Keratinocyte (primary cell): ENCODE results near the gene BOK. TPM values are rescaled to one million over a fixed set of nuclear protein-coding genes. Genes with fewer than 3 reads are reported as not detected.

Experiments used
- DNase-seq: peaks from one replicate; pipeline ENCODE4 v3.0.0-alpha.2; 2011; ENCODE audit warnings: low read depth, missing footprints, low spot score
- FAIRE-seq: peaks from 2 replicates; lab custom pipeline; 2011; peaks lifted over from hg19 to GRCh38; lab: Jason Lieb, UNC
- H2AFZ ChIP-seq: 2 replicates; pipeline ENCODE4 v1.6.0; 2012; ENCODE audit warnings: low read length, control low read depth, inconsistent platforms; ENCODE audit not compliant: control insufficient read depth
- H3K27ac ChIP-seq: 2 replicates; pipeline ENCODE4 v1.5.1; 2011; ENCODE audit warnings: low read length; ENCODE audit not compliant: control insufficient read depth, insufficient read depth
- H3K27me3 ChIP-seq: 3 replicates; pipeline ENCODE4 v1.6.0; 2011; ENCODE audit warnings: low read length; ENCODE audit not compliant: control insufficient read depth, insufficient read depth; ENCODE audit errors: extremely low read depth
- H3K36me3 ChIP-seq, 2 experiments: 2 replicates in 1 of 2; 3 replicates in 1 of 2; pipeline ENCODE4 v1.5.1; 2011; ENCODE audit warnings: low read length in 2 of 2, mild to moderate bottlenecking in 1 of 2; ENCODE audit not compliant: control insufficient read depth in 2 of 2, insufficient read depth in 2 of 2; ENCODE audit errors: extremely low read depth in 1 of 2
- H3K4me1 ChIP-seq: 3 replicates; pipeline ENCODE4 v1.5.1; 2011; ENCODE audit warnings: low read length; ENCODE audit not compliant: control insufficient read depth, insufficient read depth; ENCODE audit errors: extremely low read depth
- H3K4me2 ChIP-seq: 3 replicates; pipeline ENCODE4 v1.6.0; 2011; ENCODE audit warnings: low read depth, low read length; ENCODE audit not compliant: control insufficient read depth, insufficient read depth; ENCODE audit errors: extremely low read depth
- H3K4me3 ChIP-seq, 3 experiments: fragments of 200-600 bp in 1 of 3; sonication (generic) in 1 of 3; 2 replicates in 2 of 3; 3 replicates in 1 of 3; pipeline ENCODE4 v1.5.1; 2011 to 2016; ENCODE audit warnings: low read length in 3 of 3, mild to moderate bottlenecking in 3 of 3, control low read depth in 2 of 3, inconsistent platforms in 1 of 3, low read depth in 1 of 3, mixed read lengths in 1 of 3, mixed run types in 1 of 3, moderate library complexity in 1 of 3; ENCODE audit not compliant: control insufficient read depth in 2 of 3, insufficient read depth in 2 of 3; ENCODE audit errors: extremely low read depth in 1 of 3
- H3K79me2 ChIP-seq: 2 replicates; pipeline ENCODE4 v1.6.0; 2012; ENCODE audit warnings: low read length; ENCODE audit not compliant: control insufficient read depth, insufficient read depth
- H3K9ac ChIP-seq: 3 replicates; pipeline ENCODE4 v1.6.0; 2011; ENCODE audit warnings: low read length; ENCODE audit not compliant: control insufficient read depth, insufficient read depth; ENCODE audit errors: extremely low read depth
- H3K9me1 ChIP-seq: 3 replicates; pipeline ENCODE4 v1.6.0; 2011; ENCODE audit warnings: low read length; ENCODE audit not compliant: control insufficient read depth, insufficient read depth; ENCODE audit errors: extremely low read depth
- H3K9me3 ChIP-seq: 2 replicates; pipeline ENCODE4 v1.5.1; 2012; ENCODE audit warnings: low read depth, low read length; ENCODE audit not compliant: control insufficient read depth
- H4K20me1 ChIP-seq: 3 replicates; pipeline ENCODE4 v1.6.0; 2011; ENCODE audit warnings: low read length; ENCODE audit not compliant: control insufficient read depth, insufficient read depth; ENCODE audit errors: extremely low read depth
- CTCF ChIP-seq, 3 experiments: IDR thresholded peaks in 1 of 3; conservative IDR thresholded peaks in 1 of 3; optimal IDR thresholded peaks in 1 of 3; 2 replicates in 2 of 3; 3 replicates in 1 of 3; pipeline versions ENCODE3 to v1.5.1; 2011; ENCODE audit warnings: low read length in 3 of 3, mild to moderate bottlenecking in 3 of 3, moderate library complexity in 2 of 3, control low read depth in 1 of 3, inconsistent platforms in 1 of 3; ENCODE audit not compliant: insufficient read depth in 2 of 3; ENCODE audit errors: extremely low read depth in 1 of 3
- EZH2 ChIP-seq: IDR thresholded peaks from one replicate; pipeline ENCODE4 v1.6.1; 2012; ENCODE audit warnings: inconsistent platforms, mild to moderate bottlenecking, low read length, moderate library complexity
- dilution Hi-C: fragments of 300-500 bp; cut with MboI; formaldehyde crosslinking; loops from one replicate; pipeline ENCODE4 v1.7.0; 2020; ENCODE audit warnings: low sequenced_read_pairs; ENCODE audit not compliant: extremely low pct_ligation_motif_present
- polyA plus RNA-seq, 5 experiments: library from polyadenylated mRNA; depleted of rRNA in 3 of 5; stranded (reverse) in 3 of 5; stranded (forward) in 1 of 5; unstranded in 1 of 5; fragments of >200 nt; gene quantifications; 1 replicate in 1 of 5; 2 replicates in 3 of 5; 3 replicates in 1 of 5; pipeline versions ENCODE4 v1.2.1 to v1.2.3, GENCODE V29; 2011 to 2012; ENCODE audit warnings: missing spikeins in 2 of 5, low read depth in 1 of 5, low replicate concordance in 1 of 5

Gene BOK
- polyA plus RNA-seq, 1 donor (not counting 4 experiments of a cell fraction or from before 2014, with no cell fraction given), result 15.4 TPM

DNA sequence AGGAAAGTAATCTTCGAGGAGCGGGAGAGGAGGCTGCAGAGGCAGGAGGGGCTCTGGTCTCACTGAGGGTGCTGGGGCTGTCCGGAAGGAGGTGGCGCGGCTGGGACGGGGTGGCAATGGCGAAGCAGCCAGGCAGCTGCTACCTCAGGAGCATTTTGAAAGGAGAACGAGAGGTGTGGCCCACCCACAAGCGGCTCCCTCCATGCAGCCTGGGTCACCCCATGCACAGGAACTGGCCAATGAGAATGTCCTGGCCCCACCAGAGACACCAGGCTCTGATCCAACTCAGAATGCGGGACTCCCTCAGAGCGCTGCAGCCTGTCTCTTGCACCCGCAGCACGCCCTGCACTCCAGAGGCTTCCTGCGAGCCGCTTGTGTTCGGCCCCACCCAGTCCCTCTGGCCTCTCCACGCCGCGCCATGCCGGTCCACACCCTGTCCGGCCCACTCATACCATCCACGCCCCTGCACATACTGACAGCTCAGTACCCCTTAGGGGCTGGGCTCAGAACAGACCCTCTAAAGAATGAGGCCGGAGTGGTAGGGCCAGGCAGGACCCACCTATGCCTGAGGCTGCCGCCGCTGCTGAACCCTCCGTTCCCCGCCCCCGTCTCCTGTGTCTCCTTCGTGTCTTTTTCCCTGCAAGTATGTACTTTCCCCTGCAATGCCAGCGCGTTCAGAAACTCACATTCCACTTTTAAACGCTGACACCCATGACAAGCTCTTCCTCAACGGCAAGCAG is 6.4 kb upstream of the BOK start:
- H4K20me1 ChIP-seq, result no peaks in the 10 kb centered on the region
- DNase-seq (no peak), FAIRE-seq (peak; percentile 55)
- H3K4me2 ChIP-seq, result peak overlapping the region; percentile 71
- no peaks in the 10 kb centered on the region for H3K9me1 ChIP-seq
- peak overlapping the region; percentile 33 for H3K9ac ChIP-seq
- peak overlapping the region; percentile 1 to 38 (median 7) for H3K4me3 ChIP-seq
- H3K9me3 ChIP-seq, result no peaks in the 10 kb centered on the region
- H3K4me1 ChIP-seq, result peaks cover 40% of the 10 kb centered on the region
- TF ChIP-seq EZH2 (no peak), CTCF (optimal IDR thresholded peaks at IDR 0.05 in 1 of 3, IDR thresholded peaks at IDR 0.05 in 1 of 3, conservative IDR thresholded peaks at IDR 0.05 in 1 of 3; ENCODE audit: extremely low read depth in 1 of 3, insufficient read depth in 2 of 3, low read length in 3 of 3) (no peak)
- no peaks in the 10 kb centered on the region for H3K79me2 ChIP-seq
- no peaks in the 10 kb centered on the region for H3K36me3 ChIP-seq
- H3K27me3 ChIP-seq, result no peaks in the 10 kb centered on the region
- H2AFZ ChIP-seq, result peak overlapping the region; percentile 80
- no peak overlapping the region for H3K27ac ChIP-seq
- dilution Hi-C loops, result no loop called here

GRCh38 chr2:241553512-241553830 is 5.1 kb upstream of the BOK start:
- no peaks in the 10 kb centered on the region for H3K79me2 ChIP-seq
- H4K20me1 ChIP-seq, result no peaks in the 10 kb centered on the region
- no peak overlapping the region for H2AFZ ChIP-seq
- H3K27ac ChIP-seq, result no peak overlapping the region
- no peak overlapping the region for H3K9ac ChIP-seq
- dilution Hi-C loops, result no loop called here
- no peak for TF ChIP-seq CTCF (optimal IDR thresholded peaks at IDR 0.05 in 1 of 3, IDR thresholded peaks at IDR 0.05 in 1 of 3, conservative IDR thresholded peaks at IDR 0.05 in 1 of 3; ENCODE audit: extremely low read depth in 1 of 3, insufficient read depth in 2 of 3, low read length in 3 of 3)
- no peak for TF ChIP-seq EZH2
- peaks cover 33% of the 10 kb centered on the region for H3K4me1 ChIP-seq
- H3K36me3 ChIP-seq, result no peaks in the 10 kb centered on the region
- no peaks in the 10 kb centered on the region for H3K27me3 ChIP-seq
- H3K9me3 ChIP-seq, result no peaks in the 10 kb centered on the region
- no peak for DNase-seq
- no peaks in the 10 kb centered on the region for H3K9me1 ChIP-seq
- no peak for FAIRE-seq
- no peak overlapping the region for H3K4me2 ChIP-seq
- H3K4me3 ChIP-seq, result no peak overlapping the region
